Calu3 (cell line): ENCODE results near the gene ZNF492. TPM values are rescaled to one million over a fixed set of nuclear protein-coding genes. Genes with fewer than 3 reads are reported as not detected.
"Not testable (repeated sequence)": the region's sequence is repeated elsewhere in the genome, so short reads cannot be mapped to it uniquely, and the experiment has no call there.

Source experiments
- BruUV-seq: library from RNA; stranded (reverse); fragments of 400-500 nt; replicated peaks from 2 replicates; lab custom pipeline; 2021; lab: Mats Ljungman, UMichigan
- CTCF ChIA-PET: fragments of 300-600 bp; sonication (Branson Sonifier 250); formaldehyde crosslinking; loops from one replicate; lab custom pipeline; 2022; ENCODE audit warnings: antibody characterized with exemption; lab: Charles Lee
- DNase-seq: peaks from one replicate; pipeline ENCODE4 v3.0.0; 2022
- H3K27ac Mint-ChIP-seq: one replicate; pipeline ENCODE4 v1.8.0; 2022; ENCODE audit warnings: mixed read lengths; ENCODE audit not compliant: unreplicated experiment
- H3K27me3 Mint-ChIP-seq: one replicate; pipeline ENCODE4 v1.8.0; 2022; ENCODE audit warnings: mixed read lengths; ENCODE audit not compliant: unreplicated experiment
- H3K36me3 Mint-ChIP-seq: one replicate; pipeline ENCODE4 v1.8.0; 2022; ENCODE audit warnings: mild to moderate bottlenecking, moderate library complexity, mixed read lengths; ENCODE audit not compliant: insufficient read depth, unreplicated experiment
- H3K4me1 Mint-ChIP-seq: one replicate; pipeline ENCODE4 v1.8.0; 2022; ENCODE audit warnings: mild to moderate bottlenecking, low read depth, mixed read lengths; ENCODE audit not compliant: unreplicated experiment
- H3K4me3 Mint-ChIP-seq: one replicate; pipeline ENCODE4 v1.8.0; 2022; ENCODE audit warnings: mild to moderate bottlenecking, low read depth, moderate library complexity, mixed read lengths; ENCODE audit not compliant: unreplicated experiment
- H3K9me3 Mint-ChIP-seq: one replicate; pipeline ENCODE4 v1.8.0; 2022; ENCODE audit warnings: low read depth, mixed read lengths; ENCODE audit not compliant: unreplicated experiment
- CTCF ChIP-seq: fragments of 200-600 bp; IDR thresholded peaks from one replicate; pipeline ENCODE4 v1.8.0; 2022; ENCODE audit warnings: antibody characterized with exemption; ENCODE audit not compliant: unreplicated experiment
- intact Hi-C: fragments of 100-400 bp; cut with micrococcal nuclease; formaldehyde crosslinking; loops from one replicate; pipeline ENCODE4 v1.10.0; 2022; ENCODE audit not compliant: unreplicated experiment
- total RNA-seq: library from RNA; stranded (reverse); gene quantifications from 2 replicates; pipeline ENCODE4 v1.2.3, GENCODE V29; 2022

The ZNF492 gene
- total RNA-seq, 1 experiment from 2014 or later = not detected

GRCh38 chr19:22612316-22612715, 21.8 kb upstream of the ZNF492 start:
- intact Hi-C loops = no loop called here
- CTCF ChIA-PET = no interaction called here

GRCh38 chr19:22616659-22617058, 17.5 kb upstream of the ZNF492 start:
- no peak for DNase-seq
- Mint-ChIP-seq H3K4me3 (no peak overlapping the region), H3K27ac (no peak overlapping the region), H3K9me3 (peaks cover 5% of the 10 kb centered on the region), H3K4me1 (no peaks in the 10 kb centered on the region), H3K27me3 (no peaks in the 10 kb centered on the region), H3K36me3 (no peaks in the 10 kb centered on the region)
- BruUV-seq = no TSS peak
- no peak for TF ChIP-seq CTCF
- intact Hi-C loops = no loop called here
- CTCF ChIA-PET = no interaction called here

More at GRCh38 chr19:22612316-22612715, 21.8 kb upstream of the ZNF492 start:
- no peak overlapping the region for H3K27ac Mint-ChIP-seq
- BruUV-seq = no TSS peak
- no peak overlapping the region for H3K4me3 Mint-ChIP-seq
- no peak for TF ChIP-seq CTCF
- H3K4me1 Mint-ChIP-seq = no peaks in the 10 kb centered on the region
- peaks cover 3% of the 10 kb centered on the region for H3K9me3 Mint-ChIP-seq
- DNase-seq = no peak
- H3K36me3 Mint-ChIP-seq = no peaks in the 10 kb centered on the region
- H3K27me3 Mint-ChIP-seq = no peaks in the 10 kb centered on the region

- CTCF ChIA-PET, H3K27ac Mint-ChIP-seq, H3K4me1 Mint-ChIP-seq, DNase-seq, H3K27me3 Mint-ChIP-seq, H3K36me3 Mint-ChIP-seq, H3K4me3 Mint-ChIP-seq, BruUV-seq, H3K9me3 Mint-ChIP-seq, intact Hi-C loops: not testable (repeated sequence)
These were observed 16.9 kb upstream of the ZNF492 start for GRCh38 chr19:22617181-22617580.

DNA sequence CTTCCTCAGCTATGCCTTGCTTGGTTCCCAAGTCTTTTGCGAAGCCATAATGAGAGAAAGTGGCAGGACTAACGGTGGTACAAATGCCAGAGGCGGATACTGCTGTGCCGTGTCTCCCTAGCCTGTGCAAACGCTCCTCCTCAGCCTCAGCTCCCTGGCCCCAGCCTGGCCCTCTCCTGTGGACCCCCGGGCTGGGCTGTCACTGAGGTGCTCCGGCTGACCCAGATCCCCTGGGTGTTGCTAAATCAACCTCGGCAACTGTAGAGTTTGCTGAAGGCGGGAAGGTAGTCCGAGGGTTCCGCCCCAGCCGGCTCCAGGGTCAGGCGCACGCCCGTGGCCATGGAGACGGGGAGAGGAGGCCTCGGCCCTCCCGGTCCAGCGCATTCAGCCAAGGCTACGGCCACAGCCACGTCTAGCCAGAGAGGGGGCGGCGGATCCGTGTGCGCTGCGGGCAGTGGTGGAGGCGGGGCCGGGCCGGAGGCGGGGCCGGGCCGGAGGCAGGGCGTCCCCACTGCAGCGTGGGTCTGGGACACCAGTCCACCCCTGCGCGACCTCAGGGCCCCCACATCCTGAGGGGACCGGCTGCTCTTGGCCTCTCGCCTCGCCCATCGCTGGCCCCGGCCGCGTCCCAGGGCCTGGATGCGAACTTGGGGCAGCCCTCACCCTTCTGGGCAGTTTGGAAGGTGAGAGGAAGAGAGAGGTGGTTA, 16.4 kb upstream of the ZNF492 start:
- BruUV-seq = no TSS peak
- no peak for TF ChIP-seq CTCF
- Mint-ChIP-seq H3K36me3 (no peaks in the 10 kb centered on the region), H3K9me3 (peaks cover 5% of the 10 kb centered on the region), H3K27ac (no peak overlapping the region), H3K27me3 (no peaks in the 10 kb centered on the region), H3K4me1 (no peaks in the 10 kb centered on the region), H3K4me3 (no peak overlapping the region)
- DNase-seq = no peak
- CTCF ChIA-PET = no interaction called here
- intact Hi-C loops = no loop called here

- CTCF ChIA-PET = no interaction called here
- no TSS peak for BruUV-seq
- Mint-ChIP-seq H3K9me3 (peaks cover 2% of the 10 kb centered on the region), H3K36me3 (no peaks in the 10 kb centered on the region), H3K4me3 (no peak overlapping the region), H3K27ac (no peak overlapping the region), H3K27me3 (no peaks in the 10 kb centered on the region), H3K4me1 (no peaks in the 10 kb centered on the region)
- DNase-seq = no peak
- intact Hi-C loops = no loop called here
- no peak for TF ChIP-seq CTCF
These were observed 14.8 kb upstream of the ZNF492 start for GRCh38 chr19:22619371-22619770.
